ENCODE data around the gene RABGAP1.

The RABGAP1 gene

DNA sequence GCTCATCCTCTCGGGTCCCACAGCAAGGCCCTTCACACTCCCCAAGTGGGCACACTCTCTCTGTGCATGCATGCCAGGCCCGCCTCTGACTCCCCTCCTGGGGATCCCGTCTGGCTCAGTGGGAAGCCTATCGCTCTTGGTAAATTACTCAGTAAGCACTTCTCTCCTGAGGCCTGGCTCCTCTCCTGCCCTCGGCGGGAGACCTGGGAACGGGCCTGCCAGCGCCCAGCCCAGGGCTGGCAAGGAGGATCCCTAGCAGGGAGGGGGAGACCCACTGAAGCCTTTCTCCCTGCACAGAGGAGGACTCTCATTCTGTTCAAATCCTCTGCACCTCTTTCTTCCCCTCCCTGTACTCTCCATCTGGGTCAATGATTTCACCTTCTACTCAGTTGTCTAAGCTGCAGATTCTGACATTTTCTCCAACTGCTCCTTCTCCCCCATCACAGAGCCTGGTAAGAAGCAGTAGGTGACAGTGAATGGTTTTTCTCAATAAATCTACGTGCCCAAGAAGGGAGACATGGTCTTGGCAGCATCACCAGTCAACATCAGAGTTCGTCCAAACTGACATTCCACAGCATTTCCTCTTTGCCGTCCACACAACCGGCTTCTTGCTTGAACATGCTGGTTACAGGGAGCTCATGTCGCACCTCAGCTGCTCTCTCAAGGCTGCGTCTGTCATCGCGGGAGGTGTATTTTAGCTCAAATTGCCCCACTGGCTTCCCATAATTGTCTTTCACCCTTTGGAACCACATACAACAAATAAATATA, 174.5 kb downstream of the RABGAP1 start:
- H3K4me3 ChIP-seq (ENCODE audit: low read depth, low read length) = no peak overlapping the region
- H3K36me3 ChIP-seq (ENCODE audit: control insufficient read depth in 2 of 2, insufficient read depth in 1 of 2, low read length in 2 of 2) = peaks cover 0 to 23% of the 10 kb centered on the region in 2 experiments; a peak in 1 of 3 replicates
- no peaks in the 10 kb centered on the region for H3K9me3 ChIP-seq (ENCODE audit: control insufficient read depth, insufficient read depth, low read depth, low read length)
- ChIA-PET CTCF (interaction anchor here (0.7 kb wide), 1 partner anchor 100 kb away, joined by 3 read pairs; no protein-coding TSS in a partner anchor), POLR2A (no interaction called here)
- no peaks in the 10 kb centered on the region for H3K4me1 ChIP-seq (ENCODE audit: control insufficient read depth, insufficient read depth, low read length)
- TF ChIP-seq, protein P1, sequence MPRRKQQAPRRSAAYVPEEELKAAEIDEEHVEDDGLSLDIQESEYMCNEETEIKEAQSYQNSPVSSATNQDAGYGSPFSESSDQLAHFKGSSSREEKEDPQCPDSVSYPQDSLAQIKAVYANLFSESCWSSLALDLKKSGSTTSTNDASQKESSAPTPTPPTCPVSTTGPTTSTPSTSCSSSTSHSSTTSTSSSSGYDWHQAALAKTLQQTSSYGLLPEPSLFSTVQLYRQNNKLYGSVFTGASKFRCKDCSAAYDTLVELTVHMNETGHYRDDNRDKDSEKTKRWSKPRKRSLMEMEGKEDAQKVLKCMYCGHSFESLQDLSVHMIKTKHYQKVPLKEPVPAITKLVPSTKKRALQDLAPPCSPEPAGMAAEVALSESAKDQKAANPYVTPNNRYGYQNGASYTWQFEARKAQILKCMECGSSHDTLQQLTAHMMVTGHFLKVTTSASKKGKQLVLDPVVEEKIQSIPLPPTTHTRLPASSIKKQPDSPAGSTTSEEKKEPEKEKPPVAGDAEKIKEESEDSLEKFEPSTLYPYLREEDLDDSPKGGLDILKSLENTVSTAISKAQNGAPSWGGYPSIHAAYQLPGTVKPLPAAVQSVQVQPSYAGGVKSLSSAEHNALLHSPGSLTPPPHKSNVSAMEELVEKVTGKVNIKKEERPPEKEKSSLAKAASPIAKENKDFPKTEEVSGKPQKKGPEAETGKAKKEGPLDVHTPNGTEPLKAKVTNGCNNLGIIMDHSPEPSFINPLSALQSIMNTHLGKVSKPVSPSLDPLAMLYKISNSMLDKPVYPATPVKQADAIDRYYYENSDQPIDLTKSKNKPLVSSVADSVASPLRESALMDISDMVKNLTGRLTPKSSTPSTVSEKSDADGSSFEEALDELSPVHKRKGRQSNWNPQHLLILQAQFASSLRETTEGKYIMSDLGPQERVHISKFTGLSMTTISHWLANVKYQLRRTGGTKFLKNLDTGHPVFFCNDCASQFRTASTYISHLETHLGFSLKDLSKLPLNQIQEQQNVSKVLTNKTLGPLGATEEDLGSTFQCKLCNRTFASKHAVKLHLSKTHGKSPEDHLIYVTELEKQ (tag by site-specific recombination; IDR thresholded peaks at IDR 0.05; ENCODE audit: borderline replicate concordance) = no peak
- TF ChIP-seq ZNF837 (tag by site-specific recombination; IDR thresholded peaks at IDR 0.05) (no peak), ZNF248 (tag by site-specific recombination; IDR thresholded peaks at IDR 0.05) (no peak), HOXA7 (CRISPR knock-in tag; IDR thresholded peaks at IDR 0.05; ENCODE audit: borderline replicate concordance) (no peak), ZNF10 (tag by site-specific recombination; IDR thresholded peaks at IDR 0.05) (no peak), OSR2 (tag by site-specific recombination; IDR thresholded peaks at IDR 0.05) (no peak), CTCF (tag by site-specific recombination; IDR thresholded peaks at IDR 0.05) (no peak), ZNF747 (tag by site-specific recombination; IDR thresholded peaks at IDR 0.05) (no peak), ZSCAN16 (tag by site-specific recombination; IDR thresholded peaks at IDR 0.05) (no peak), ZFP69B (tag by site-specific recombination; IDR thresholded peaks at IDR 0.05) (no peak), ZNF777 (tag by site-specific recombination; IDR thresholded peaks at IDR 0.05; ENCODE audit: borderline replicate concordance) (no peak), KLF9 (tag by site-specific recombination; IDR thresholded peaks at IDR 0.05; ENCODE audit: low read depth) (no peak), ZNF501 (tag by site-specific recombination; IDR thresholded peaks at IDR 0.05) (no peak), SALL2 (tag by site-specific recombination; IDR thresholded peaks at IDR 0.05; ENCODE audit: borderline replicate concordance) (no peak), SP3 (tag by site-specific recombination; IDR thresholded peaks at IDR 0.05) (no peak), ZNF530 (tag by site-specific recombination; IDR thresholded peaks at IDR 0.05; ENCODE audit: low read depth) (no peak), ZNF133 (tag by site-specific recombination; IDR thresholded peaks at IDR 0.05) (no peak), ZIC2 (tag by site-specific recombination; IDR thresholded peaks at IDR 0.05) (no peak), ZNF768 (tag by site-specific recombination; IDR thresholded peaks at IDR 0.05) (no peak), INSM2 (tag by site-specific recombination; IDR thresholded peaks at IDR 0.05) (no peak)
- H3K27ac ChIP-seq (ENCODE audit: extremely low read depth, low read depth, low read length) = no peak overlapping the region

All from HEK293 (cell line).